NCI-H146 treated with DMSO at 0.1 percent for 48 hours (cell line): ENCODE data around the gene FXYD6.

Experiments used
- DNase-seq: peaks from one replicate; lab custom pipeline; 2025; ENCODE audit not compliant: unreplicated experiment; lab: John Stamatoyannopoulos, UW

The FXYD6 gene

DNA sequence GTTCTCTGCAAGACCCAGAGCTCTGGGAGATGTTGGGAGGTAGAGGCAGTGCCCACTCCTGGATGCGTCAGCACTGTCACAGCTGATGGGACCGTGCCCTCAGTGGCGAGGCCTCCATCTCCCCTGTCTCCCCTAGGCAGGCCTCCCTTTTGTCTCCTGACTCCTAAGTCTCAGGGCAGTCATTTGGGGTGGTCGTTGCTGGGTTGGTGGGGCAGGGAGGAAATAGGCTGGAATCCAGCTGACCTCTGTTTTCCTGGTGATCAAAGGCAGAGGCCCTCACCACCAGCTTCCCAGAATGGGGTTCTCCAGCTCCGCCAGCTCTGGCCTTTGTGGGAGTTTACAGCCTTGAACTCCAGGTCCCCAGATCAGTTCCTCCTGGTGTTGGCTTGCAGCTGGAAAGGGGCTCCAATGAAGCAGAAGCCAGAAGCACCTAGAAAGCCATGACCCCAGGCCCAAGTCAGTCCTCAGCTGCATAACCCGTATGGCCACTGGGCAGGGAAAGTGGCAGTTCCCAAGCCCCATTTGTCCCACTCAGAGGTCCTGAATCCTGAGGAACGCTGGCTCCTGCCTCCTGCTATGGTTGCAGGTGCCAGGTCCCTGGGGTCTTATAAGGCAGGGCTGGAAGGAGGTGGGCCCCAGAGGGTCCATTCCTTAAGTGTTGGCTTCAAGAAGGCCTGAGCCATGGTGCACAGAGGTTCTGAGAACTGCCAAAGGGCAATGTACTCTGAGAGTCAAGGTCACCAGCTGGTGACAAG is 44.6 kb downstream of the FXYD6 start:
- DNase-seq = no peak

DNA sequence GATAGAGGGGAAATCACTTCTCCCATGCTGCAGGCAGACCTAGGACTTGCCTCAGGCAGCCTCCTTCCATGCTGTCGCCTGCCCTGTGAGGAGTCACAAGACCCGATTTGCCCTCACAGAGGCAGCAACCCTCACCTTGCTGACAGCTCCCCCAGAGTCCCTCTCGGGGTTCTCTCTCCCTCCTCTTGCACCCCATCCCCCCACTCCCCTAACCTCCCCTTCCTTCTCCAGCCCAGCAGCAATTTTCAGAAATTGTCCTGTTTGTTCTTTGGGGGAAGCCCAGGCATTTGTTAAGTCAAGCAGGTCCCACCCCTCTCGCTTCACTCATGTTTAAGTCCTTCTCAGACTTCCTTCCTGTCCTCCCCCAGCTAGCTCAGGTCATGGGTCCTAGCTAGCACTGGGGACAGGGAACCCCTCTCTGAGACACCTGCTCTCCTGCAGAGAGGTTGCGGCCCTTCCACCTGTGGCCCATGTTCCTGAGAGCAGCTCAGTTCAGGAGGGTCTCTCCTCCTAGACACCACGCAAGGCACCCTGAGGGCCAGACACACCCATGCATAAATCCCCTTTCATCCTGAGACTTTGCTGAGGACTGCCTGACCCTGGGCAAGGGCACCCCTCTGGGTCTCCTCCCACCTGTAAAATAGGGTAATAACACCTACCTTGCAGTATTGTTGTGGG is 45.6 kb downstream of the FXYD6 start:
- DNase-seq = no peak

DNA sequence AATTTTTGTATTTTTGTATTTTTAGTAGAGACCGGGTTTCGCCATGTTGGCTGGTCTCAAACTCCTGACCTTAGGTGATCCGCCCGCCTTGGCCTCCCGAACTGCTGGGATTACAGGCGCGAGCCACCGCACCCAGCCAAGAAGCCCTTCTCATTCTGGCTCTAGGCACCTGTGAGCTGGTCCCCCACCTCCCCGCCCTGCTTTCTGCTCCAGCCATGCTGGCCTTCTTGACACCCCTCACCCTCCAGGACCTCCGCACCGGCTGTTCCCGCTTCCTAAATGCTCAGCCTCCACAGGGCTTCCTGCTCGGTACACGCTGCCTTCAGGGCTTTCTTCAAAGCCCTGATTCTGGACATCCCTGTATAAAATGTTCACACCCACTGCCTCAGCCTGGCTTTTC is 46.4 kb downstream of the FXYD6 start:
- no peak for DNase-seq

DNA sequence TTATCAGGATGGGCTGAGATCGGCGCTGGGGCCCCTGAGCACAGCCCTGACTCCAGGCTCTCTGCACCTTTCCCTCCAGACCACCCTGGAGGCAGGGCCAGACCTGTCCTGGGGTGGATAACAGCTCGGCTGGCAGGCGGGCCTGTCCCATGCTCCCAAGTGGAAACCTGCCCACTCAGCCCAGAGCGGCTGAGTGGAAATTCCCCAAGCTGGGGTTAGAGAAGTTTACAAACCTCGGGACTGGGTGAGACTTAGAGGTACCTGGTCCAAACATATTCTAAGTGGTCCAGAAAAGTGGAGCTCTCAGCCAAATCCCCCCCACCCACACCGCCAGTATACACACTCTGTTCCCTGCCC is 47.1 kb downstream of the FXYD6 start:
- no peak for DNase-seq

DNA sequence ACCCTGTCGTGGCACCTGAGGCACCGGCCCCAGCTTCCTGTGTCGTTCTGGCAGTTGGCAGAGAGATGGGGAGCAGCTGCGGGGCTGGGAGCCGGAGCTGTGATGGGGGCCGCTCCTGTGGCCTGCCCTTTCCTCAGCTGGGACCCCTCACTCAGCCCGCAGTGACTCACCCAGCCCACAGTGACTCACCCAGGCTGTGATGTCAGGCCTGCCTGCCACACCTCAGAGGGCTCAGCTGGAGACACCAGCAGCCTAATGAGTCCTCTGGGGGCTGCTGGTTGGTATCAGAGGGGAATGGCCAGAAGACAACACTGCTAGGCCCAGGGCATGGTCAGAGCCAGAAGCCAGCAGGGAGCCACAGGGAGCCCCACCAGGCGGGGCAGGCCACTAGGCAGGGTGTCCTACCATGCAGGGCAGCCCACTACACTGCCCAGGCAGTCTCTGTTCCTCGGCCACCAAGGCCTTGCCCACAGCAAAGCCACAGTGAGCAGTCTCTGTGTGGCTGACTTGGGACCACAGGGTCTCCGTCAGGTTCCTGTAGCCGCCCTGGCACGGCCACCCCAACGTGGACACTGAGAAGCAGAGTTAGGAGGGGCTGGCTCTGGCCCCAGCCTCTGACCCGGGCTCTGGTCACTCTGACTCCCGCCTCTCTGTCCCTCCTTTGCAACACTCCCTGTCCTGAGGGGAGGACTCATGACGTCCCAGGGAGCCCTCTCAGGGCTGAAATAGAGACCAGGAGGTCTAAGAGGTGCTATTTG is 47.7 kb downstream of the FXYD6 start:
- DNase-seq = no peak

DNA sequence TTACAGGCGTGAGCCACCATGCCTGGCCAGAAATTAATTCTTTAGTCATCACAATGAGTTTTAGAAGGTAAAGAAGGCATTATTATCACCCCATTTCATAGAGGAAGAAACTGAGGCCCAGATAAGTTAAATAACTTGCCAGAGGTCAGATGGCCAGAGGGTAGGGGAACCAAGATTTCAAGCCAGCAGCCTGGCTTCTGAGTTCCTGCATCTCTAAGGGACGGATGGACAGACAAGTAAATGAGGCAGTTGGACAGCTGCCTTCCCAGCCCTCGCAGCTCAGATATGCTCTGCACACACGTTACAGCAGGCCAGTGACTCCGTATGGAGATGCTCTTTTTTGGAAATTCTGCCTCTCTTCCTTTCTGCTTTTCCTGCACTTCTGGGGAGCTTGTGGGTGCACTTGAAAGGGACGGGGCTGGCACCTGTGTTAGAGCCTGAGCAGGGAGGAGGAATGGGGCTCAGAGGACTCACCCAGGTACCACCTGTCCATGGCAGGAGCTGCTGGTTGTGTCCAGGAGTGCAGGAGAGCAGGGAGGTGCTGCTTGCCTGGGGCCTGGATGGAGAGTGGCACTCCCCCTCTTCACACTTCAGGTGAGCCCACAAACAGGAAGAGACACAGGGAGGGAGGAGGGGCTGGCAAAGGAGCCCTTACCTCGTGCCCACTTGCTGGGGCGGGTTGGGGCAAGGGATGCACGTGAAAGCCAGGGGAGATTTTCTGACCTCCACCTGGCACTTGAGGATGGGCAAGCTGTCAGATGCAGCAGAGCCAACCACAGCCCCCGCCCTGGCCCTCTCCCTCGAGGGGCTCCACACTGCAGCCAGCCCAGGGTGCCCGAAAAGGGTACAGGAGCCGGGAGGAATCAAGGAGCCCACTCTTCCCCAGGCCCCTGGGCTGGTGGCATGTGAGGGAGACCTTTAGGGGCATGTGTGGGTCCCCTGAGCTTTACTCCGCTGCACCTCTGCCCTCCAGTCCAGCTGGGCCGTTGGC is 48.6 kb downstream of the FXYD6 start:
- no peak for DNase-seq

DNA sequence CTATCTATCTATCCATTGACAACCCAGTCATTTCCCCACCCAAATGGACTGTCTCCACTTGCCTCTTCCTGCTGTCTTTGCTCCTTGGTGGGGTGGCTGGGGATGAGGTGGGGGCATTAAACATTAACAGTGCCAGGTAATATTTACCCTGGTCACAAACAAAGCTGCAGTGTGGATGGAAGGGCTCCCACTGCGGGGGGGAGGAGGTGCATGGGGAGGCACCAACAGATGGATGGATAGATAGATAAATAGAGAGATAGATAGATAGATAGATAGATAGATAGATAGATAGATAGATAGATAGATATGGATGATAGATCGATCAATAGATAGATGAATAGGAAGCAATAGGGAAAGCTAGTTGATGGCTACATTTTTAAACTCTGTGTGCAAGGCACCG is 49.6 kb downstream of the FXYD6 start:
- no peak for DNase-seq

DNA sequence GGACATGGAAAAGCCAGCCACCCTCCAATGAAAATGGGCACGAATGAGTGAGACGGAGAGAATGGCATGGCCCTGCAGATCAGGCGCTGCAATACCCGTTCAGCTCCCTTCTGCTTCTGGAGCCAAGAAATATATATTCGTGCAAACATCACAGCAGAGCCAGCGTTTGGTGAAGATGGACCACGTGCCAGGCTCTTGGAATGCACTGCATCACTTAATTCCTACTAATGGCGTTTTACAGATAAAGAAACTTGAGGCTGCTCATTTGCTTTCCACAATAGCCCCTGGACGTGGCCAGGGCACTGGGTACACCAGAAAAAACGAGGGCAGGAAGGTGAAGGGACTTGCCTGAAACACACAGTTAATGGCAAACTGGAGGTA is 50.3 kb downstream of the FXYD6 start:
- DNase-seq = no peak

DNA sequence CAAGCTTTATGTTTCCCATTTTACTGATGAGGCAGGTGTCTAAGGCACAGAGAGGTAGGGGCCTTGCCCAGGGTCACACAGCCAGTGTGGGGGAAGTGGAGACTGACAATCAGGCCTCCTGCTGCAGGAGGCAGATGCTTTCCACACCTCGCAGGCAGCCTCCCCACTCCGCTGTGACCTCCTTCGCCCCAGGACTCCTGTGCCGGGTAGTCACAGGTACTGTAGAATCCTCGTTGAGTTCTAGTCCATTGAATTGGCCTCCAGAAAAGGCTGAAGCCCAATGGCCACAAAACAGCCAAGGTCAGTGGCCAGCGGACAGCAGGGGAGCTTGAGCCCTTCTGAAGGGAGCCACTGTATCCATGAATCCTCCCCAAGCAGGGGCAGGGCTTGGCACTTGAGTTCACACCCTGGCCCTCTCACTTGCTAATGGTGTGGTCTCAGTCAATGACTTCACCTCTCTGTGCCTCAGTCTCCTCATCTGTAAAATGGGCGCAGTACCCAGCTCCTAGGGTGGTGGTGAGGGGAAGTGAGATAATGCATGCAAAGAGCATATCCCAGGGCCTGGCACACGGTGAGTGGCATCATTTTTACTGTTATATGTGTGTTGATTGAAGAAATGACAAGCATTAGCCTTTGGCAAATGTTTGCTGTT is 50.8 kb downstream of the FXYD6 start:
- no peak for DNase-seq

DNA sequence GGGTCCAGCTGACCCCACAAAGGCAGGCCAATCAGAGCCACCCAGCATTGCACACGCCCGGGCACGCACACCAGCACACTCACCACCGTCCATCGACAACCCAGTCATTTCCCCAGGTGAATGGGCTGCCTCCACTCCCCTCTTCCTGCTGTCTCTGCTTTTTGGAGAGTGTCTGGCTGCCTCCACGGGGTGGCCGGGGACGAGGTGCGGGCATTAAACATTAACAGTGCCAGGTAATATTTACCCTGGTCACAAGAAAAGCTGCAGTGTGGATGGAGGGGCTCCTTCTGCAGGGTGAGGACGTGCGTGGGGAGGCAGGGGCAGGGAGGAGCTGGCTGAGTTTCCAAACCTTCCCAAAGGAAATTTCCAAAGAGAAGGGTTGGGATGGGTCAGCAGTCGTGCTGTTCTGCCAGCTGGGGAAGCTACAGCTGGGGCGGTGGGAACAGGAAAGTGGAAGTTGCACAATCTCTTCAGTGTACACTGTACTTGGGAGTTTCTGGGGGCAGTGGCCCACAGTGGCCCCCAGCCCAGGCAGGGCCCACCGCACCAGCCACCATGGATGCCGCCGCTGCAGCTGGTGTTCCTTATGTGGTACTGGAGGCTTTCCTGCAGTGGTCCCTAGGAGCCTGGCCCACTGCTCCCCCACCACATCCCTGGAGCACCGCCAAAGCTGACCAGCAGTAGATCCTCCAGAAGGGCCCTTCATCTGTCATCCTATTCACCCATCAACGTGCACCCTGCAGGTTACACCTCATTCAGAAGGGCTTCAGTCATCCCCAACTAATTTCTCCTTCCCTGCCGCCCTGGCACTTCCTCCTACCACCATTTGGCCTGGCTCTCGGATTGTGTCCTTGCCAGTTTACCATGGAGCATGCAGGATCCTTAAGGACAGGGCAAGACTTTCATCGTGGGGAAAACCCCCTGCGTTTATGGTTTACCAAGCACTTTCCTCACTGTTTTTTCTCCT is 51.6 kb downstream of the FXYD6 start, which contains the start of gene FXYD2:
Gene FXYD2 (minus strand): TSS at position 174 of the 967 bp plus-strand sequence. CDS start 66 bp downstream, at position 108.
- DNase-seq = no peak

DNA sequence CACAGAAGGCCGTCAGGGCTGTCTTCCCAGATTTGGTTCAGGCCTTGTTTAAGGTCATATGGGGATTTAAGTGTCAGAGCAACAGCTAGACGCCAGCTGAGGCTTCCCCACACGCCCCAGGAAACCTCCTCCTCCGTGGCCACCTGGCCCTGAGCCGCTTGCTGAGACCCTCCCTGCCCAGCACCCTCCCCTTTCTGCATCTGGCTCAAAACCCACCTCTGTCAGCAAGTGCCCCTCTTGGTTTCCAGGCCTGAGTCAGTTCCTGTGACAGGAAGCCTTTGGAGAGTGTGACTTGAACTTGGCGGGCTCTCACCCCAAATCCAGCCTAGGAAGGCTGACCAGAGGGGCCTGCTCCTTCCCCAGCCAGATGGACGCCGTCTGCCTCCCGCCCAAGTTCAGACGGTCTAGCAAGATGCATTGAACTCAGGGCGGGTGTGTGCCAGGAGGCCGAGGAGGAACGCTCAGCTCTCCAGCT is 52.5 kb downstream of the FXYD6 start:
- DNase-seq = no peak

DNA sequence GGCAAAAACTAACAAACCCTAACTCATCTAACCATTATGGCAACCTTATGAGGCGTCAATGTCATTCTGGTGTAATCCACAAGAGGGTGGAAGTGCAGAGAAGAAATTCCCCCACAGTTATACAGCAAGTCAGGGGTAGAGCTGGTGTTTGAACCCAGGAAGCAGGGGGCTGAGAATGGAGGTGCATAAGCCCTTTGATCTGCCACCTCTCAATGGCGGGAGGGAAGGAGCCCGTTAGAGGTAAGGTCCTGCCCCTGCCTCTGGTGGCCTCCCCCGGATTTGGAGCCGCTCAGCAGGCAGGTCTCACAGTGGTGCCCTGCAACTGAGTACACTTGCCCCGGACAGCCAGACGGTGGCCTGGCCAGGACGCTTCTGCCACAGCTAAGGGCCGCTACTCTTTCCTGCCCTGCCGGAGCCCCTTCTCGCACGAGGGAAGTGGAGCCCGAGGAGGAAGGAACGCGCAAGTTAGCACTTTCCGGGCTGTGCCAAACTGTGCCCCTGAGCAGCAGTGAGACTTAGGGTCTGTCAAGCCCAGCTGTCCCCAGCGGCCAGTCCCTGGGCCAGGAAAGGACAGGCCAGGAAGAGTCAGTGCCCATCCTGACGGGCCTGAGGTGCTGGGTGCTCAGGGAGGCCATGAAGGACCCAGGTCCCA is 53.0 kb downstream of the FXYD6 start:
- no peak for DNase-seq

DNA sequence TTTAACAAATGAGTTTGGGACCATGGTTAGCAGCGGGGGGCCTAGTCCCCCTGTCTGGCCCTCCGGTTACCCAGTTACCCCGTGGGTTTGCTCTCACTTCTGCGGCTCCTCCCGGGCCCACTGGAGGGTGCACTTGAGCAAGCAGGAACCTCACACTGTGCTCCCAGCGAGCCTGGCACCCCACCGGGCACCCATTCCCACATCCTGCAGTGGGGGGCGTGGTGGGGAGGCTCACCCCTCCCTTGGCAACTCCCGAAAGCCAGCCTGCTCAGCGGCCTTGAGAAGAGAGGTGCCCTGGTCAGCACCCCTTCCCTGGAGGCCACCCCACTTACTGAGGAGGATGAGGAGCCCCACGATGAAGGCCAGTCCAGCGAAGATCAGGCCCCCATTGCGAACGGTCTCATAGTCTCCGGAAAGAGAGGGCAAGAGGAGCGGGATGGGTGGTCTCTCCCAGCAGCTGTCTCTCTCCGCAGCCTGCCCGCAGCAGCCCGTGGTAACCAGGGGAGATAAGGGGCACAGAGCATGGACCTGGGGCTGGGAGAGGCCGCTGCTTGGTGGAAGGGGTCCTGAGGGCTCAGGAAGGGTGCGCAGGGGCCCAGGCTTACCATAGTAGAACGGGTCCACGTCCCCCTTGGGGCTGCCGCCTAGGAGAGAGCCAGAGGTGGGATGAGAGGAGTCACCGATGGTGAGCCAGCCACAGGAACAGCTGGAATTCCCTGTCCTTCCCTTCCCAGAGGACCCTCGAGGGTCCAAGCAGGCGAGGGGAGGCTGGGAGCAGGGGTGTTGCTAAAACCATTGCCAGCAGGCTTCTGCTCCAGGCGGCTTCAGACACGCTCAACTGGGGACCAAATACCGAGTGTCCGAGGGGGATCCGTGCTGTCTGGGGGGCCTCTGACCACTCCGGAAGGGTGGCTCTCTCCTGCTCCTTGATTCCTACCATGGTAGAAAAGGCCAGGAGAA is 54.1 kb downstream of the FXYD6 start:
- peak; percentile 14 for DNase-seq

DNA sequence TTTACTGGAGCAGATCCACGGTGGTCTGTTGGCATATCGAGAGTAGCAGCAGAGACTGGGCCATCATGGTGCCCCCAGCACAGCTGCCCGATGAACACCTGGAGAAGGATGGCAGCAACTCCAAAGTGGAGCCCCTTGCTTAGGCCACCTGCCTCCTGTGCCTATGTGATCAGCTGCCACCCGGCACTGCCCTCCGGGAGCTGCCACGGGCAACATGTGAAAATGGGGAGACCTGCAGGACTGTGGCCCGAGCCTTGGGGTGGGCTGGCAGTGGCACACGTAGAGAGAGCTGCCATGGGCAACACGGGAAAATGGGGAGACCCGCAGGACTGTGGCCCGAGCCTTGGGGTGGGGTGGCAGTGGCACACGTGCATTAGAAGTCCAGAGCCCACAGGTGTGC is 55.0 kb downstream of the FXYD6 start:
- no peak for DNase-seq

DNA sequence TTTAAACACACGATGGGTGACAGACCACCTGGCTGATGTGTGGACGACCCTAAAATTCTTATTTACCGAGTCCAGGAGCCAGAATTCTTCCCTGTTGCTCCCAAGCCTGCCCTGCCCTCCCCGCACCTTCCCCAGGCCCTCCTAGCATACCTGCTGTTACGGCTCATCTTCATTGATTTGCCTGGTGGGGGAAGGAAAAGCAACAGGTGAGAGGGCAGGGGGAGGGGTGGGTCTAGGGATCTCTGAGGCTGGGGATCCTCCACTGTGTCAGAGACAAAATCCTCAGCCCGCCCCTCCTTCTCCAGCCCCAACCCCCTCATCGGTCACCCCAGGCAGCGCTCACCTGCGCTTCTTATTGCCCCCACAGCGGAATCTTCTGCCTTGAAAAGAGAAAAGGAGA is 55.9 kb downstream of the FXYD6 start:
- no peak for DNase-seq

DNA sequence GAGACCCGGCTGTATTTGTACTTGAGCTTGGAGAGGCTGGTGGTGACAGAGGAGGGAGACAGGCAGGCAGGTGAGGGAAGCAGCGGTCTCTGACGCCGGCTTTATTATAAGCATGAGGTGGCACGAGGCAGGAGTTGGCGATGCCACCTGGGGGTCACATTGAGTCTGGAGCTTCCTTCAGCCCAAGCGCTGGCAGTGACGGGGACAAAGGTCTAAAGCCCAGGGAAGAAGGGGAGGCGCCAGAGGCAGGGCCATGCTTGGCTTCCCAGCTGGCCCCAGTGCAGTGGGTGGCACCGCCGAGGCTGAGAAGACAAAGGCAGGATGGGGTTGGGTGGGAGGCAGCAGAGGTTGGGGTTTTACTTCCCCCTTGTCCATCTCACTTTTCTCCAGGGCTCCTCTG is 56.4 kb downstream of the FXYD6 start:
- DNase-seq = peak; percentile 88
